Activated naive CD4-positive, alpha-beta T cell treated with anti-CD3 and anti-CD28 coated beads for 36 hours (primary cell): ENCODE measurements around the gene TLE5. TPM values are rescaled to one million over a fixed set of nuclear protein-coding genes. Genes with fewer than 3 reads are reported as not detected.
A peak's percentile ranks its signal among the peaks of the same experiment; 100 is the strongest.

Experiments used
- CTCF ChIA-PET: fragments of 350-600 bp; sonication (Branson Sonifier 250); formaldehyde crosslinking; loops from one replicate; lab custom pipeline; 2021; ENCODE audit warnings: antibody characterized with exemption; lab: Charles Lee
- DNase-seq: peaks from one replicate; pipeline ENCODE4 v3.0.0-alpha.2; 2020
- H3K27ac Mint-ChIP-seq: one replicate; pipeline ENCODE4 v1.8.0; 2021; ENCODE audit warnings: mild to moderate bottlenecking, mixed read lengths
- H3K27me3 Mint-ChIP-seq: one replicate; pipeline ENCODE4 v1.8.0; 2021; ENCODE audit warnings: low read depth, mixed read lengths
- H3K36me3 Mint-ChIP-seq: one replicate; pipeline ENCODE4 v1.8.0; 2021; ENCODE audit warnings: low read depth, mixed read lengths
- H3K4me1 Mint-ChIP-seq: one replicate; pipeline ENCODE4 v1.8.0; 2021; ENCODE audit warnings: low read depth, mixed read lengths
- H3K4me3 Mint-ChIP-seq: one replicate; pipeline ENCODE4 v1.8.0; 2021; ENCODE audit warnings: mild to moderate bottlenecking, moderate library complexity, mixed read lengths
- H3K9me3 Mint-ChIP-seq: one replicate; pipeline ENCODE4 v1.8.0; 2021; ENCODE audit warnings: mixed read lengths
- intact Hi-C: fragments of 100-400 bp; cut with micrococcal nuclease; formaldehyde crosslinking; loops from one replicate; pipeline ENCODE4 v1.15.1; 2023
- total RNA-seq, 2 experiments: library from RNA; stranded (reverse); gene quantifications; one replicate each; pipeline ENCODE4 v1.2.3, GENCODE V29; 2021

Gene TLE5
- total RNA-seq, 2 experiments from 2014 or later, result 326 to 354 TPM

DNA sequence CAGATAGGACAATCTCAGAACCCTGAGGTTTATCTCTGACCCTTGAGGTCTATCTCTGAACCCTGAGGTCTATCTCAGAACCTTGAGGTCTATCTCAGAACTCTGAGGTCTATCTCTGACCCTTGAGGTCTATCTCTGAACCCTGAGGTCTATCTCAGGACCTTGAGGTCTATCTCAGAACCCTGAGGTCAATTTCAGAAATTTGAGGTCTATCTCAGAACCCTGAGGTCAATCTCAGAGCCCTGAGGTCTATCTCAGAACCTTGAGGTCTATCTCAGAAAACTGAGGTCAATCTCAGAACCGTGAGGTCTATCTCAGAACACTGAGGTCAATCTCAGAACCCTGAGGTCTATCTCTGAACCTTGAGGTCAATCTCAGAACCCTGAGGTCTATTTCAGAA lies 35.5 kb downstream of the TLE5 start:
- H3K36me3 Mint-ChIP-seq, result no peaks in the 10 kb centered on the region

DNA sequence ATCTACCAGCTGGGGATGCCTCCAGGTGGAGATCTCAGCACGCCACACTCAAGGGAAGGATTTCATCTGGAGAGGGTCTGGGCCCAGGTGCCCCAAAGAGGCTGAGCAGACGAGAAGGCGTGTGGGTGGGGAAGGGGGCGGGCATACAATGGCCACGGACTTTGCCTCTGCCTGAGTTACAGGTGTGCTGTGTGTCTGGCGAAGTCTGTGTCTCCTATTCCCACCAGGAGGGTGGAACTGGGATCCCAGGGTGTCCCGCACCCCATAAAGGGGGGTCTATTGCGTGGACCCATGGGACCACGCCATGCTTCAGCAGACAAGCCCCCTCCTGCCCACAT lies 36.8 kb downstream of the TLE5 start:
- intact Hi-C loops, result no loop called here
- H3K27me3 Mint-ChIP-seq, result no peaks in the 10 kb centered on the region
- H3K4me1 Mint-ChIP-seq, result peaks cover 30% of the 10 kb centered on the region
- no peak overlapping the region for H3K27ac Mint-ChIP-seq
- no peaks in the 10 kb centered on the region for H3K9me3 Mint-ChIP-seq
- H3K4me3 Mint-ChIP-seq, result no peak overlapping the region
- DNase-seq, result no peak
- no peaks in the 10 kb centered on the region for H3K36me3 Mint-ChIP-seq
- CTCF ChIA-PET, result interaction anchor here (1.5 to 2.0 kb wide), 2 partner anchors 11 to 75 kb away, joined by 3 to 4 read pairs; no protein-coding TSS in a partner anchor

More for the DNA sequence above, 35.5 kb downstream of the TLE5 start:
- H3K27me3 Mint-ChIP-seq, result no peaks in the 10 kb centered on the region
- no peaks in the 10 kb centered on the region for H3K9me3 Mint-ChIP-seq
- peaks cover 30% of the 10 kb centered on the region for H3K4me1 Mint-ChIP-seq
- no peak for DNase-seq
- no peak overlapping the region for H3K4me3 Mint-ChIP-seq
- H3K27ac Mint-ChIP-seq, result no peak overlapping the region
- intact Hi-C loops, result no loop called here
- CTCF ChIA-PET, result interaction anchor here (0.6 to 1.3 kb wide), 2 partner anchors 65 to 69 kb away, joined by 3 read pairs; no protein-coding TSS in a partner anchor

DNA sequence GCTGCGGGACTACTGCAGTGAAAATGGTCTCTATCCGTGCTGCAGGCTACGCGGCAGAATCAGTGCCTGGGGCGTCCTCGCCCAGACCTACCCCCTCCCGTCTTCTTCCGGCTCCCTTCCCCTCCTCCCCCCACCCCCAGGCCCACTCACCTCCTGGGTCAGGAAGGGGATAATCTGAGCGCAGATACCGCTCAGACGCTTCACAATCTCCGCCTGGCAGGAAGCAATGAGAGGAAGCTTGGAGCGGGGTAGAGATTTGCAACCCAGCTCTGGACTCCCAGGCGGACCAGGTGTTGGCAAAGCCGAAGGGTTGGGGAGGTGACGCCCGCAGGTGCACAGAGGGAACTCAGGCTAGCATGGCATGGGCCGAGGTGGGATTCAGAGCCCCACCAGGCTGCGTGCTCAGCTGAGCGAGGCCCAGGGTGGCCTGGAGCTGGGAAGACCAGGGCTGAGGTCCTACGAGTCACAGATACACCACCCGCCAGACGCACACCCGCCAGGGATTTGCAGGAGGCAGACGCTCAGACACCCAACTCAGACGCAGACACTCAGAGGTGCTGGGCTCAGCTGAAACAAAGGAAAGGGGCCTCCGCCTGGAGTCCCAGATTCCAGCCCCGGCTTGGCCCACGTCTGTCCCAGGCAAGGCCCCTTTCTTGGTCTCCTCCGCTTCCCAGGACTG lies 37.3 kb downstream of the TLE5 start:
- CTCF ChIA-PET, result interaction anchor here (0.7 to 2.0 kb wide), 3 partner anchors 11 to 74 kb away, joined by 3 to 4 read pairs (median 3); no protein-coding TSS in a partner anchor

DNA sequence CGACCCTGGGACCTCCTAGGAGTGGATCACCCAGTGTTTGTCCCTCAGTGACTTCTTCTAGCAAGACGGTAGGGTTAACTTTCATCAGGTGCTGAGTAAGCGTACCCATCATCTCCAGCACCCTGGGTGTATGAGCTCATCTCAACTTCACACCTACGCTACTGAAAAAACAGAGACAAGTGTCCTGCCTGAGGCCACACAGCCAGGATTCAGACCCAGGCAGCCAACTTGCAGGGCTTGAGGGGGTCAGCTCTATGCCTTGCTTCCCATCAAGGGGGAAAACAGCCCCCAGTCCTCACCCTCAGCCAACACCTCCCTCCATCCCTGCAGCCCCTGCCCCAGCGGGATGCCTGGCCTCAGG lies 37.8 kb downstream of the TLE5 start:
- peak overlapping the region; percentile 7 for H3K4me3 Mint-ChIP-seq
- H3K27me3 Mint-ChIP-seq, result no peaks in the 10 kb centered on the region
- H3K4me1 Mint-ChIP-seq, result peaks cover 28% of the 10 kb centered on the region
- no peaks in the 10 kb centered on the region for H3K36me3 Mint-ChIP-seq
- H3K27ac Mint-ChIP-seq, result no peak overlapping the region
- H3K9me3 Mint-ChIP-seq, result no peaks in the 10 kb centered on the region
- intact Hi-C loops, result no loop called here
- peak; percentile 59 for DNase-seq
- CTCF ChIA-PET, result interaction anchor here (0.6 to 2.0 kb wide), 4 partner anchors 12 to 74 kb away, joined by 3 to 4 read pairs (median 3); no protein-coding TSS in a partner anchor

More for the DNA sequence above, 37.3 kb downstream of the TLE5 start:
- H3K4me3 Mint-ChIP-seq, result peak overlapping the region; percentile 7
- H3K27me3 Mint-ChIP-seq, result no peaks in the 10 kb centered on the region
- H3K4me1 Mint-ChIP-seq, result peaks cover 30% of the 10 kb centered on the region
- peak; percentile 44 for DNase-seq
- no peaks in the 10 kb centered on the region for H3K36me3 Mint-ChIP-seq
- intact Hi-C loops, result no loop called here
- no peak overlapping the region for H3K27ac Mint-ChIP-seq
- H3K9me3 Mint-ChIP-seq, result no peaks in the 10 kb centered on the region

DNA sequence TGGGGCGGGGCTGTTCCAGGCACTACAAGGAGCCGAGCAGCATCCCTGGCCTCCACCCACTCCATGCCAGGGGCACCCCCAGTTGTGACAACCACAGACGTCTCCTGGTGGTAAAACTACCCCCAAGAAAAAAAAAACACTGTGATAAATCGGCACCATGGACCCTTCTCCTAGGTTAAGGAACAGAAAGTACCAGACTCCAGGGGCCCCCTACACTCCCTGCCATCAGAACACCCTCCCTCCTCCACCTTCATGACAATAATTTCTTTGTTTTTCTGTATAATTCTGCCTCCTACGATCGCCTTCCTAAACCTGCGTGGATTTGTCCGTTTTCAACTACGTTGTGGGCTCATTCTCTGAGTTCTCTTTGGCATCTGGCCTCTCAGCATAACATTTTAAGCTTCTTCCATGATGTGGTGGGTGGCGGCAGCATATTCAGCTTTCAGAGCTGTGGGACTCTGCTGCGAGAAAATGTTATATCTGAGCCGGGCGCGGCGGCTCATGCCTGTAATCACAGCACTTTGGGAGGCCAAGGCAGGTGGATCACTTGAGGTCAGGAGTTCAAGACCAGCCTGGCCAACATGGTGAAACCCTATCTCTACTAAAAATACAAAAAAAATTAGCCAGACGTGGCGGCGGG lies 41.9 kb downstream of the TLE5 start:
- H3K27me3 Mint-ChIP-seq, result no peaks in the 10 kb centered on the region
- H3K9me3 Mint-ChIP-seq, result no peaks in the 10 kb centered on the region
- no peak overlapping the region for H3K27ac Mint-ChIP-seq
- no peak for DNase-seq
- peaks cover 21% of the 10 kb centered on the region for H3K4me1 Mint-ChIP-seq
- no peak overlapping the region for H3K4me3 Mint-ChIP-seq
- no peaks in the 10 kb centered on the region for H3K36me3 Mint-ChIP-seq
- CTCF ChIA-PET, result no interaction called here
- intact Hi-C loops, result no loop called here

DNA sequence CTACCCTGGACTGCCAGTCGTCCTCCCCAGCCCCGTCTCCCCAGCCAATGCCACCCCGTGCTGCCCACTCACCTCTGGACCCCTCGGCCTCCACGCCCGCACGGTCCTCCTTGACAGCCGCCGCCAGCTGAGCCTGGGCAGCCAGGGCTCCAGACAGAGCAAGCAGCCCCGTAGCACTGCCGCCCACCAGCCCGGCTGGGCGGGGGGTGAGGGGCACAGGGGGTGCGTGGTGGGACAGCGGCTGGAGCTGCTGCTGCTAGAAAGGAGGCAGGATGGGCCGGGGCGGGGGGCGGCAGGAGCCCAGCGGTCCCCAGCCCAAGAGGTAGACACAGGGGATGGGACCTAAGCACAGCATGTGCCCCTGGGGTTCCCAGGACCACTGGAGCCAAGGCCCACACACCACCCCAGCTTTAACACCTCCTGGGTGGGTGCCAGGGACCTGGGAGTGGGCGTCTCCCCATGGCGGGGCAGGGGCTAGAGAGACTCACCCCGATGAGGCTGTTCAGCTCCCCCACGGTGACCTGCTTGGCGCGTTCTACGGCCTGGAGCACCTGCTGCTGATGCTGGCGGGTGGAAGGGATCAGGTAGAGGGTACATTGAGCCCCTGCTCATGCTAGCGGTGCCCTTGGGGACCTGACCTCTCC lies 43.0 kb downstream of the TLE5 start:
- H3K27me3 Mint-ChIP-seq, result no peaks in the 10 kb centered on the region
- no peak overlapping the region for H3K27ac Mint-ChIP-seq
- H3K36me3 Mint-ChIP-seq, result no peaks in the 10 kb centered on the region

DNA sequence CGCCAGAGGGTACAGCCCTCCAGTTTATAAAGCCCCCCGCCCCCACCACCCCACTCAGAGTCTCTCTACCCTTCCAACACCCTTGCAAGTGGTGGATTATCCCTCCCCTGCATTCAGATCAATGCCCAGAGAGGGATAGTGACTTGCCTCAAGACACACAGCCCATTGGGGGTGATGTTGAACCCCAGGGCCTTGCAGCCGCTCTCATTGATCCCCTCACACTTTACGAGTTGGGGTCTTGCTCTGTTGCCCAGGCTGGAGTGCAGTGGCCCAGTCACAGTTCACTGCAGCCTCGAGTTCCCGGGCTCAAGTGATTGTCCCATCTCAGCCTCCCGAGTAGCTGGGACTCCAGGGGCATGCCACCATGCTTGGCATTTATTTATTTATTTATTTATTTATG lies 44.4 kb downstream of the TLE5 start:
- H3K27me3 Mint-ChIP-seq, result no peaks in the 10 kb centered on the region
- no peak for DNase-seq
- H3K36me3 Mint-ChIP-seq, result no peaks in the 10 kb centered on the region
- intact Hi-C loops, result no loop called here
- no peak overlapping the region for H3K4me3 Mint-ChIP-seq
- CTCF ChIA-PET, result no interaction called here
- H3K27ac Mint-ChIP-seq, result no peak overlapping the region
- H3K4me1 Mint-ChIP-seq, result peaks cover 4% of the 10 kb centered on the region
- H3K9me3 Mint-ChIP-seq, result no peaks in the 10 kb centered on the region

More for the DNA sequence above, 43.0 kb downstream of the TLE5 start:
- Mint-ChIP-seq H3K4me3 (no peak overlapping the region), H3K4me1 (peaks cover 10% of the 10 kb centered on the region), H3K9me3 (no peaks in the 10 kb centered on the region)
- no peak for DNase-seq
- intact Hi-C loops, result no loop called here
- CTCF ChIA-PET, result no interaction called here

DNA sequence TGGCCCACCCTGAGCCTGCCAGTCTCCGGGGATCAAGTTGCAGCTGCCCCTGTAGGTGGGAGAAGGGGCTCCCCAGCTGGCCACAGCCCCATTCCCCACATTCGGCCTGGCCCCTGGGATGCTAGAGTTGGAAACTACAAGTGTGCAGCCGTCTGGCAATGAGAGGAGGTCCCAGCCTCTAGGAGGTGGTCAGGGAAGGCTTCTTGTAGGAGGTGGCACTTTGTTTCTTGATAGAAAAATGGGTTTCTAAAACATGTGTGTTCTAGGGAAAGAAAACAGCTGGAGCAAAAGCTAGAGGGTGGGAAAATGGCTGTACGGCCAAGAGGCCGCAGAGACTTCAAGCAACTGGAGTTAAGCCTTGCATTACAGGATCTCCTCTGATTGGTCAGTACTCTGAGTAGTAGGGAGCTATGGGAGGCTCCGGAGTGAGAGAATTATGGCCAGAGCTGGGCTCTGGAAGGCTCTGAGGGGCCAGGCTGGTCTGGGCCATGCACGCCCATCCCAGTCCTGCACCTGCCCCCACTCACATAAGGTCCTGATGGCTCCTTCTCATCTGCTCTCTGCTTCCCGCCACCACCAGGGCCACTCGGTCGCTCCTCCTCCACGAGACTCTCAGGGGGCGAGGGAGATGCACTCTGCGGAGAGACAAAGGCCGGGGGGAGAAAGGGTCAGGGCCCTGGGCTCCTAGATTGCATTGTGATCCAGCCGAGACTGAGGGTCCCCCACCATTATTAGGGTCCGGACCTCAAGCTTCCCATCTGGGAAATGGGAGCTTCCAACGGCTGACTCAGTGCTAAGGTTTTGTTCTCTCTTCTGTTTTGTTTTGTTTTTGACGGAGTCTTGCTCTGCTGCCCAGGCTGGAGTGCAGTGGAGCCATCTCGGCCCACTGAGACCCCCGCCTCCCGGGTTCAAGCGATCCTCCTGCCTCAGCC lies 46.9 kb downstream of the TLE5 start:
- no peak overlapping the region for H3K27ac Mint-ChIP-seq
- no peaks in the 10 kb centered on the region for H3K9me3 Mint-ChIP-seq
- no peaks in the 10 kb centered on the region for H3K4me1 Mint-ChIP-seq
- CTCF ChIA-PET, result no interaction called here
- no peak for DNase-seq
- H3K4me3 Mint-ChIP-seq, result no peak overlapping the region
- H3K27me3 Mint-ChIP-seq, result no peaks in the 10 kb centered on the region
- H3K36me3 Mint-ChIP-seq, result no peaks in the 10 kb centered on the region
- intact Hi-C loops, result no loop called here

DNA sequence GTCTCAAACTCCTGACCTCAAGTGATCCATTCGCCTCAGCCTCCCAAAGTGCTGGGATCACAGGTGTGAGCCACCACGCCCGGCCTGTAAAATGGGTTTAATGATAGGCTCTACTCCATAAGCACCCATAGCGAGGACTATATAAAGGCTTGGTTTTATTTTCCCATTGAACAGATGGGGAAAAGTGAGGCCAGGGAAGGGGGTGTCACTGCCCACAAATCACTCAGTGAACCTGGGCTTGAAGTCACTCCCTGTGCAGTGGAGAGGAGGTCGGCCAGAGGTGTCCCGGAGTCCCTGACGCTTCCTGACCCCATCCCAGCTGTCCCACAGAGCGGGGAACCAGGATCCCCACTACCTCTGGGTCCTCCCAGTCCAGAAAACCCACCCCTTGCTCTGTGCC lies 48.2 kb downstream of the TLE5 start:
- DNase-seq, result no peak
- H3K27me3 Mint-ChIP-seq, result no peaks in the 10 kb centered on the region
- H3K4me3 Mint-ChIP-seq, result no peak overlapping the region
- H3K36me3 Mint-ChIP-seq, result no peaks in the 10 kb centered on the region
- H3K27ac Mint-ChIP-seq, result no peak overlapping the region
- H3K9me3 Mint-ChIP-seq, result no peaks in the 10 kb centered on the region
- intact Hi-C loops, result no loop called here
- no peaks in the 10 kb centered on the region for H3K4me1 Mint-ChIP-seq
- CTCF ChIA-PET, result no interaction called here

DNA sequence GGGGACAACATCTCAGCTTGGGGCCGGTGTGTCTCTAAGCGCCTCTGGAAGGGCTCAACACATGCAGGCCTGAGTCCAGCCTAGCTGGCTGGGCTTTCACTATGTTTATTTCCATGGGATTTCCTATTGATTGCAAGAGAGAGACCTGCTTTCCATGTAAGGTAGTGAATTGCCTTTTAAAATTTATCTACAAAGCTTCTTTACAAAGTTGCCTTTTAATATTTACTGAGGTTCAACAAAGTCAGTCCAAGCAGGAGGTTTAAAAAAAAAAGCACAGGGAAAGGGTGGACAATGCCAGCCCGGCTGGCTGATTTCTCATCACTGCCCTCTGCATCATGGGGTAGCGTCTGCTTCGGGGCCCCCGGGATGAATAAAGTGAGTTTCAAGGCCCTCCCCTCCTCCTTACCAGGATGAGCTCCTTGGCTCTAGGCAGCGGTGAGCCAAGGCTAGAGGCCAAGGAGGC lies 49.0 kb downstream of the TLE5 start:
- CTCF ChIA-PET, result interaction anchor here (0.7 kb wide), 1 partner anchor 94 kb away, joined by 3 read pairs; no protein-coding TSS in a partner anchor
- H3K36me3 Mint-ChIP-seq, result no peaks in the 10 kb centered on the region
- H3K4me1 Mint-ChIP-seq, result no peaks in the 10 kb centered on the region
- H3K27me3 Mint-ChIP-seq, result no peaks in the 10 kb centered on the region
- H3K27ac Mint-ChIP-seq, result no peak overlapping the region
- H3K4me3 Mint-ChIP-seq, result no peak overlapping the region
- intact Hi-C loops, result no loop called here
- DNase-seq, result no peak
- H3K9me3 Mint-ChIP-seq, result no peaks in the 10 kb centered on the region

DNA sequence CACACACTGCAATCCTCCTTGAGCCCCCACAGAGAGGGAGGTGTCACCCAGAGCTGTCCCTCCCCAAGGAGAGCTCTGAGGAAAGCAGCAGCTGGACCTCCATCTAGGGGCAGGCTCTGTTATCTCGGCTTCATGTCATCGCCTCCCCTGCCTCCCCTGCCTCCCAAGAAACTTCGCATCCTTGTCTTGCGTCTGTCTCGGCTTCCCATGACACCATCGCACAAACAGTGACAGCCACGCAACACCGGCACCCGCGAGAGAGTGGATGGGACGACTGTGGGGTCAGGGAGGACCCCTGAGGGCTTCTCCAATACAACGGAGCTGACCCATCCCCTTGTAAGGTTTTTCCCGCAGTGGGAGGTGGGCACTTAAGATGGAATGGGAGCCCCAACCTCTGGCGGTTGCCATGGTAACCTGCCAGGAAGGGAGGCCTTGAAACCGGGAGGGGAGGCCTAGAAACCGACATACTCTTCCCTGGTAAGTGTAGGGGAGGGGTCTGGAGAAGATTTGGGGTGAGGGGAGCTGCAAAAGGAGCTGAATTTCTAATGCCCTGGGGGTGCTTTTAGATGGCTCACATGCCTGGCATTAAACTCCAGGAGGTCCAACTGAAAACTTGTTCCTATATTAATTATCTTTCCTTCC lies 49.6 kb downstream of the TLE5 start:
- Mint-ChIP-seq H3K36me3 (no peaks in the 10 kb centered on the region), H3K27me3 (no peaks in the 10 kb centered on the region), H3K27ac (no peak overlapping the region), H3K4me3 (no peak overlapping the region), H3K4me1 (no peaks in the 10 kb centered on the region), H3K9me3 (no peaks in the 10 kb centered on the region)
- no peak for DNase-seq
- CTCF ChIA-PET, result no interaction called here
- intact Hi-C loops, result no loop called here
